Omental fat pad (tissue), 4 donors: Measurements from ENCODE around the gene MED10. TPM values are rescaled to one million over a fixed set of nuclear protein-coding genes. Genes with fewer than 3 reads are reported as not detected.

Experiments used
- ATAC-seq: fragments of 150-250 bp; one replicate; pipeline ENCODE4 v1.9.1; 2016; ENCODE audit warnings: mild to moderate bottlenecking, moderate library complexity; ENCODE audit not compliant: low FRiP score
- DNase-seq: peaks from one replicate; pipeline ENCODE4 v3.0.0-alpha.2; 2019; ENCODE audit warnings: low spot score
- CTCF ChIP-seq, 3 donors: fragments of 450-650 bp; IDR thresholded peaks; one replicate each; pipeline ENCODE4 v1.5.1; 2016 to 2017; ENCODE audit warnings: antibody characterized with exemption in 3 of 3, mild to moderate bottlenecking in 3 of 3, moderate library complexity in 2 of 3
- total RNA-seq, 4 donors: library from RNA; depleted of rRNA; stranded (reverse); fragments of >200 nt; gene quantifications; one replicate each; pipeline ENCODE4 v1.1.0, GENCODE V29; 2016

Gene MED10
- total RNA-seq, 4 donors from 2014 or later, result 22.8 to 36.1 (median 27.8) TPM

GRCh38 chr5:6407558-6408259, 29.4 kb upstream of the MED10 start:
- DNase-seq (no peak), ATAC-seq (no peak)
- TF ChIP-seq CTCF (IDR thresholded peaks at IDR 0.05), result no peak

- DNase-seq, result no peak
Observed at GRCh38 chr5:6405591-6405990, 27.2 kb upstream of the MED10 start.

GRCh38 chr5:6404129-6404528, 25.8 kb upstream of the MED10 start:
- no peak for TF ChIP-seq CTCF (IDR thresholded peaks at IDR 0.05)
- no peak for DNase-seq
- no peak for ATAC-seq

More at GRCh38 chr5:6405591-6405990, 27.2 kb upstream of the MED10 start:
- no peak for TF ChIP-seq CTCF (IDR thresholded peaks at IDR 0.05)
- no peak for ATAC-seq

- ATAC-seq, result no peak
- TF ChIP-seq CTCF (IDR thresholded peaks at IDR 0.05), result no peak
- DNase-seq, result no peak
Observed at GRCh38 chr5:6403416-6403815, 25.1 kb upstream of the MED10 start.

GRCh38 chr5:6402939-6403338, 24.6 kb upstream of the MED10 start:
- ATAC-seq (no peak), DNase-seq (no peak)
- TF ChIP-seq CTCF (IDR thresholded peaks at IDR 0.05), result no peak

- TF ChIP-seq CTCF (IDR thresholded peaks at IDR 0.05), result no peak
- DNase-seq, result no peak
Observed at GRCh38 chr5:6401410-6401809, 23.1 kb upstream of the MED10 start.

More at GRCh38 chr5:6401410-6401809, 23.1 kb upstream of the MED10 start:
- no peak for ATAC-seq
